ENCODE measurements around the gene ANKRD65. TPM values are rescaled to one million over a fixed set of nuclear protein-coding genes. Genes with fewer than 3 reads are reported as not detected.
"Not testable (repeated sequence)": the region's sequence is repeated elsewhere in the genome, so short reads cannot be mapped to it uniquely, and the experiment has no call there.

ANKRD65 gene
- total RNA-seq, 1 experiment from 2014 or later: not detected

GRCh38 chr1:1370094-1370493 is 51.0 kb downstream of the ANKRD65 start:
- H3K4me2 ChIP-seq (ENCODE audit: low read length); RAD21 ChIA-PET (ENCODE audit: low non-redundant PET in 1 of 2, low total read pairs in 2 of 2, uncharacterized antibody in 2 of 2, unreplicated experiment in 2 of 2); CTCF ChIA-PET; DNase-seq (ENCODE audit: low read depth, low spot score); H3K27me3 ChIP-seq (ENCODE audit: insufficient read depth, low read length); BruUV-seq (replicated peaks); H2AFZ ChIP-seq (ENCODE audit: low read depth, low read length, poor library complexity, severe bottlenecking); H3K4me3 ChIP-seq (replicated peaks in 1 of 2; ENCODE audit: low read depth in 1 of 2, low read length in 2 of 2); ATAC-seq; intact Hi-C loops (cut with micrococcal nuclease); H3K9me2 ChIP-seq (ENCODE audit: insufficient read depth); H4K20me1 ChIP-seq (ENCODE audit: insufficient read depth); H3K27ac ChIP-seq (ENCODE audit: low read depth, low read length); POLR2A ChIA-PET; H3K9ac ChIP-seq (ENCODE audit: low read length): not testable (repeated sequence)
- Histone ChIP-seq H3K36me3 (ENCODE audit: control insufficient read depth in 1 of 2, insufficient read depth in 2 of 2, low read length in 2 of 2) (peaks cover 0 to 11% of the 10 kb centered on the region in 2 experiments; a peak in 1 of 4 replicates), H3K9me3 (ENCODE audit: control insufficient read depth in 1 of 2, insufficient read depth in 1 of 2, low read depth in 1 of 2, low read length in 2 of 2) (peaks cover 0 to 16% of the 10 kb centered on the region in 2 experiments; a peak in 1 of 4 replicates), H3K4me1 (ENCODE audit: control insufficient read depth in 1 of 2, insufficient read depth in 2 of 2, low read length in 2 of 2) (peaks cover 10 to 24% of the 10 kb centered on the region in 2 experiments), H3K79me2 (ENCODE audit: insufficient read depth, low read length) (peaks cover 29% of the 10 kb centered on the region)

Other genes starting within 250 kb of the ANKRD65 start
- 0.10 TPM for gene TTLL10, start 247.4 kb downstream of the ANKRD65 start, total RNA-seq (2021; ENCODE audit: unreplicated experiment)
- 56.2 TPM for gene TNFRSF18, start 214.7 kb downstream of the ANKRD65 start, total RNA-seq (2021; ENCODE audit: unreplicated experiment)
- gene TNFRSF4, start 207.1 kb downstream of the ANKRD65 start, total RNA-seq (2021; ENCODE audit: unreplicated experiment): 0.37 TPM
- gene SDF4, start 189.3 kb downstream of the ANKRD65 start, total RNA-seq (2021; ENCODE audit: unreplicated experiment): 133 TPM
- 16.3 TPM for gene B3GALT6, start 189.0 kb downstream of the ANKRD65 start, total RNA-seq (2021; ENCODE audit: unreplicated experiment)
- 6.9 TPM for gene C1QTNF12, start 174.6 kb downstream of the ANKRD65 start, total RNA-seq (2021; ENCODE audit: unreplicated experiment)
- gene UBE2J2, start 147.4 kb downstream of the ANKRD65 start, total RNA-seq (2021; ENCODE audit: unreplicated experiment): 67.7 TPM
- 3.7 TPM for gene SCNN1D, start 140.8 kb downstream of the ANKRD65 start, total RNA-seq (2021; ENCODE audit: unreplicated experiment)
- 38.8 TPM for gene ACAP3, start 113.3 kb downstream of the ANKRD65 start, total RNA-seq (2021; ENCODE audit: unreplicated experiment)
- 47.2 TPM for gene PUSL1, start 112.7 kb downstream of the ANKRD65 start, total RNA-seq (2021; ENCODE audit: unreplicated experiment)
- gene INTS11, start 96.6 kb downstream of the ANKRD65 start, total RNA-seq (2021; ENCODE audit: unreplicated experiment): 161 TPM
- gene CPTP, start 96.5 kb downstream of the ANKRD65 start, total RNA-seq (2021; ENCODE audit: unreplicated experiment): 16.3 TPM
- gene TAS1R3, start 90.0 kb downstream of the ANKRD65 start, total RNA-seq (2021; ENCODE audit: unreplicated experiment): 0.07 TPM
- gene DVL1, start 71.9 kb downstream of the ANKRD65 start, total RNA-seq (2021; ENCODE audit: unreplicated experiment): 160 TPM
- 0.74 TPM for gene MXRA8, start 62.7 kb downstream of the ANKRD65 start, total RNA-seq (2021; ENCODE audit: unreplicated experiment)
- gene AURKAIP1, start 46.1 kb downstream of the ANKRD65 start, total RNA-seq (2021; ENCODE audit: unreplicated experiment): 200 TPM
- gene CCNL2, start 21.9 kb downstream of the ANKRD65 start, total RNA-seq (2021; ENCODE audit: unreplicated experiment): 173 TPM
- 131 TPM for gene MRPL20, start 14.0 kb downstream of the ANKRD65 start, total RNA-seq (2021; ENCODE audit: unreplicated experiment)
- 50.6 TPM for gene VWA1, start 14.4 kb upstream of the ANKRD65 start, total RNA-seq (2021; ENCODE audit: unreplicated experiment)
- 0.61 TPM for gene ATAD3C, start 28.4 kb upstream of the ANKRD65 start, total RNA-seq (2021; ENCODE audit: unreplicated experiment)
- 62.9 TPM for gene ATAD3B, start 50.5 kb upstream of the ANKRD65 start, total RNA-seq (2021; ENCODE audit: unreplicated experiment)
- 92.3 TPM for gene ATAD3A, start 90.9 kb upstream of the ANKRD65 start, total RNA-seq (2021; ENCODE audit: unreplicated experiment)
- 2.3 TPM for gene TMEM240, start 119.3 kb upstream of the ANKRD65 start, total RNA-seq (2021; ENCODE audit: unreplicated experiment)
- 134 TPM for gene SSU72, start 153.6 kb upstream of the ANKRD65 start, total RNA-seq (2021; ENCODE audit: unreplicated experiment)
- 8.4 TPM for gene FNDC10, start 178.9 kb upstream of the ANKRD65 start, total RNA-seq (2021; ENCODE audit: unreplicated experiment)
- 194 TPM for gene MIB2, start 194.2 kb upstream of the ANKRD65 start, total RNA-seq (2021; ENCODE audit: unreplicated experiment)
- 8.7 TPM for gene MMP23B, start 210.9 kb upstream of the ANKRD65 start, total RNA-seq (2021; ENCODE audit: unreplicated experiment)
- 31.5 TPM for gene CDK11B, start 237.7 kb upstream of the ANKRD65 start, total RNA-seq (2021; ENCODE audit: unreplicated experiment)